GM12872 (cell line): Measurements from ENCODE around the gene KCNA1.

Experiments
- TF ChIP-seq, protein P1 (sequence below): IDR thresholded peaks from 3 replicates; pipeline ENCODE4 v1.5.1; 2011; ENCODE audit warnings: low read depth, mild to moderate bottlenecking, low read length, moderate library complexity; ENCODE audit not compliant: insufficient read depth

The KCNA1 gene

DNA sequence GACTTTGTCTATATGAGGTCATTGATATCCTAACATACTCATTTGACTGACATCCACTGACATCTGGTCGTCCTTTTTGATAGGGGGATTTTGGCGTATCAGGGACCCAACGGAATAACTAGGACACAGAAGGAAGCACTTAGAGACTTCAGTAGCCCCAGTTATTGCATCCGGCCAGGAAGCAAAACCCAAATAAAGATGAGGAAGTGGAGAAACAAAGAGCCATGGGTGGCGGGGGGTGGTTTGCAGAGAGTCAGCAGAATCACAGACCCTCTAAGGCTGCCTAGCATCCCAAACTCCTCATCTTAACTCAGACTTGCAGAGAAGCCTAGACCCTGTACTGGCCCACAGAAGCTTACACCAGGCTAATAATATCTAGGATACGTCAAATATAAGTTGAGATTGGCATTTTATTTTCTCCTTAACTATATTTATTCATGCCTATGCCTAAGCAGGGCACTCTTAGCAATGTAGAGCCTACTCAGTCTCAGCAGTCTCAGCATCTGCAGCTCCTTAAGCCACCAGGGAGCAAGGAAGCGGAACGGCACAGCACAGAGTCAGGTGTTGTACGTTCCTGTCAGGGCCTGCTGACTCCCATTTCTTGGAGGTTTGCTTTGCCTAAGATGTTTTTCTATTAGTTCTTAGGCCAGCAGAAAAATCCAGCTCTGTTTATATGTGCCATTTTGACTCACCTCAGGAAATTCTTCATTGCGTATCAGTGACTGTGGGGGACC lies 45.1 kb downstream of the KCNA1 start:
- TF ChIP-seq, protein P1, sequence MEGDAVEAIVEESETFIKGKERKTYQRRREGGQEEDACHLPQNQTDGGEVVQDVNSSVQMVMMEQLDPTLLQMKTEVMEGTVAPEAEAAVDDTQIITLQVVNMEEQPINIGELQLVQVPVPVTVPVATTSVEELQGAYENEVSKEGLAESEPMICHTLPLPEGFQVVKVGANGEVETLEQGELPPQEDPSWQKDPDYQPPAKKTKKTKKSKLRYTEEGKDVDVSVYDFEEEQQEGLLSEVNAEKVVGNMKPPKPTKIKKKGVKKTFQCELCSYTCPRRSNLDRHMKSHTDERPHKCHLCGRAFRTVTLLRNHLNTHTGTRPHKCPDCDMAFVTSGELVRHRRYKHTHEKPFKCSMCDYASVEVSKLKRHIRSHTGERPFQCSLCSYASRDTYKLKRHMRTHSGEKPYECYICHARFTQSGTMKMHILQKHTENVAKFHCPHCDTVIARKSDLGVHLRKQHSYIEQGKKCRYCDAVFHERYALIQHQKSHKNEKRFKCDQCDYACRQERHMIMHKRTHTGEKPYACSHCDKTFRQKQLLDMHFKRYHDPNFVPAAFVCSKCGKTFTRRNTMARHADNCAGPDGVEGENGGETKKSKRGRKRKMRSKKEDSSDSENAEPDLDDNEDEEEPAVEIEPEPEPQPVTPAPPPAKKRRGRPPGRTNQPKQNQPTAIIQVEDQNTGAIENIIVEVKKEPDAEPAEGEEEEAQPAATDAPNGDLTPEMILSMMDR = no peak

DNA sequence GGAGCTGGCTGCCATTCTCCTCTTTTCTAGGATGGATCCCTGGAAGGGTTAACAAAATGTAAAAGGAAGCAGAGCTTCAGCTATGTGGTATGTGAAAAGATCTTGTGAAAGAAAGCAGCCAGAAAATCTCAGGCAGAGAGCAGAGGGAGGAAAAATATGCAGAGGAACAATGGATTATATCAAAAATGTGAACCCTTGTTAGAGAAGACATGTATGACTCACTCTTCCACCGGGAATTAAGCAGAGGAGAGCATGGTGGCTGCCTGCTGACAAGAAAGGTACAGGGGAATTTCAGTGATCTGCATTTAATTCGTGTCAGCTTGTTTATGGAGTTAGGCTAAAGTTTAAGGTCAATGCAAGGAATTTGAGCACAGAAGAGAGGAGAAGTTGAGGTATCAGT lies 46.3 kb downstream of the KCNA1 start:
- TF ChIP-seq, protein P1 = no peak

DNA sequence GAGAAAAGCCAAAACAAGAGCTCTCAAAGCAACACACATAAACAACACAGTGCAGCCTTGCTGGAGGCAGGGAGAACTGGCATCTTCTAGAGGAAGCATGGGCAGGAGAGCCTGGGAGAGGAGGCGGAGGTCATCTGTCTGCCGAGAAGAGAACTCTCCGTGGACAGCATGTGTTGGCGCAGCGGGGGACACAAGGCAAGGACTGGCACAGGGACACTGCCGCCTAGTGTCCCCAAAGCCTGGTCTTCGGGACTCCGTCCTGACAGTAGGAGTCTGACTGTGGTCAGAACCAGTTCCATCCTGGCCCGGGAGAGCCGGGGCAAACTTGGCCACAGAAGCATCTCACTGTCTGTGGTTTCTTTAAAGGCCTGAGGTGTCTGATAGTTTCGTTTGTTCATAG lies 47.3 kb downstream of the KCNA1 start:
- TF ChIP-seq, protein P1 = no peak

DNA sequence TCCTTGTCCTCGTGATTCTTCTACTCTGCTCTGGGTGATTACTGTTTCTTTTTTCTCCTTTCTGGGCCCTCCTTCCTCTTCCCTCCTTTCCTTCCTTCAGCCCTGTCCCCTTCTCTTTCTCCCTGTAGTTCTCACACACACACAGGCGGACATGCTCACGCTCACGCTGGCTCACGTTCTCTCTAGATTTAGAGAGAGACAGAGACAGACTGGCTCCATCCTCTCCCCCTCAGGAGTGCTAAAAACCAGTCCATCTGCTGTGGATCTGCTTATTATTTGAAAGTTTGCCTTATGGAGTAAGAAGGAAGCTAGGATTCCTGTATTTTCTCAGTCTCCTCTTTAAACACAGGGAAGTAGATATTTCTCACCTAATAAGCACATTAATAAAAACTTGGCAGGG lies 48.1 kb downstream of the KCNA1 start:
- TF ChIP-seq, protein P1 = no peak

DNA sequence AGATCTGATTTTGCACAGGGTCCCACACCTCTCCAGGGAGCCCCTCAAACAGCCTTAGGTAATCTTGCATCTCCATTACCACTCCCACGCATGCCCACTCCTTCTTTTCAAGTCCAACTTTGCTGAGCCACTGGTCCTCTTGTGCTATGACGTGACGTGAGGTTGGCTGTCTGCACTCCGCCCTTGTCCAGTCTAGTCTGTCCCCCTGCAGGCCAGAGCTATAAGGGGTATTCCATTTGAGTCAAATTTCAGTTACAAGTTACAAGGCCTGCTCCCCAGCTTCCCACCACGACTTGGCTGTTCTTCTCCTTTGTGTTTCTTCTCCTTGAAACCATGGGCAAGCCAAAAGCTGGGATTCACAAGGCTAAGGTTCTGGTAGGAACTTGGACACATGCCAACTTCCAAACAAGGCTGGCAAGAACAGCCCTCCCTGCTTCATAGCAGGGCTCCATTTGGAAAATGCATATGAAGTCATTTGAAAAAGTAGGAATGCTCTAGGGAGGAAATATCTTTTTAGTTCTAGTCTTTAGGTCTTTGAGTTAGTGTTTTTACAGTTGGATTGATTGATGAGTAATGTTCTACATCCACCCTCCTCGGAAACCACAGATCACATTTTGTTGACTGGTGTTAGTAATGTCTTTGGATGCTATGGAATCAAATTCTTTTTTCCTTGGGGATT lies 49.1 kb downstream of the KCNA1 start:
- TF ChIP-seq, protein P1 = no peak

DNA sequence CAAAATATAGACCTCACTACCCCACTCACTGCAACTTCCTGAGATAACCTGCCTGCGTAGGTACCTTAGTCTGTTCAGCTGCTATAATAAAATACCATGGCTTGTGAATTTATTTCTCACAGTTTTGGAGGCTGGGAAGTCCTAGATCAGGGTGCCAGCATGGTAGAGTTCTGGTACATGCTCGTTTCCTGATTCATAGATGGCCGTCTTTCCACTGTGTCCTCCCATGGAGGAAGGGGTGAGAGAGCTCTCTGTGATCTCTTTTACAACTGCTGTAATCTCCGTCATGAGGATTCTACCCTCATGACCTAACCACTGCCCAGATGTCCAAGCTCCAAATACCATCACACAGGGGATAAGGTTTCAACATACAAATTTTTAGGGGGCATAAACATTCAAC lies 49.7 kb downstream of the KCNA1 start:
- TF ChIP-seq, protein P1 = no peak

DNA sequence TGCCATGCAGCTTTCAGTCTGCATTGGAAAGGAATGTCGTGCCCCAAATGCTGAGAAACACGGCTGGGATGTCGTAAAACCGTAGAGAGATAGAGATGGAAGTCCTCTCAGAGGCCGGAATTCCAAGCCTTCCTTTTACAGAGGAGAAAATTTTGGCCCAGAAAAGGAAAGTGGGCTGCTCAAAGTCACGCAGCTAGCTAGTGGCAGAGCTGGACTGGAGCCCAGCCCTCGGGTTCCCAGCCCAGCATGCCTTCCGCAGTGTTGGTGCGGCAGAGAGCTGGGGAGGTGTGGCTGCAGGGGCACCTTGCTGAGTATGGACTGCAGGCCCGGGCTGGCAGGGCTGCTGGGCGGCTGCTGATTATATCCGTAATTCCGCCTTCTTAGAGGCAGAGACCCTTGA lies 50.3 kb downstream of the KCNA1 start:
- TF ChIP-seq, protein P1 = no peak
